ENCODE measurements around the gene SKP1. TPM values are rescaled to one million over a fixed set of nuclear protein-coding genes. Genes with fewer than 3 reads are reported as not detected.

The SKP1 gene
- total RNA-seq, 1 donor, result 349 TPM

- DNase-seq (ENCODE audit: low read depth), result no peak
- peak overlapping the region; percentile 71 for H3K4me3 ChIP-seq (ENCODE audit: low read depth, low read length)
- no peak for TF ChIP-seq CTCF (IDR thresholded peaks at IDR 0.05; ENCODE audit: insufficient read depth, low read length)
These were observed 61.6 kb downstream of the SKP1 start for GRCh38 chr5:134114886-134115805.

- peak; percentile 76 for DNase-seq (ENCODE audit: low read depth)
- TF ChIP-seq CTCF (IDR thresholded peaks at IDR 0.05; ENCODE audit: insufficient read depth, low read length), result no peak
- H3K4me3 ChIP-seq (ENCODE audit: low read depth, low read length), result peak within 1 kb of the TSS; percentile 71
These were observed 62.6 kb downstream of the SKP1 start, which contains the start of gene TCF7 for GRCh38 chr5:134113902-134114875. TCF7 (plus strand) TSS chr5:134114681; CDS start chr5:134114907, 226 bp downstream.

GRCh38 chr5:134113363-134113889 is 63.3 kb downstream of the SKP1 start:
- no peak for TF ChIP-seq CTCF (IDR thresholded peaks at IDR 0.05; ENCODE audit: insufficient read depth, low read length)
- no peak for DNase-seq (ENCODE audit: low read depth)
- H3K4me3 ChIP-seq (ENCODE audit: low read depth, low read length), result no peak overlapping the region

GRCh38 chr5:134112726-134113362 is 63.9 kb downstream of the SKP1 start:
- TF ChIP-seq CTCF (IDR thresholded peaks at IDR 0.05; ENCODE audit: insufficient read depth, low read length), result no peak
- no peak overlapping the region for H3K4me3 ChIP-seq (ENCODE audit: low read depth, low read length)
- DNase-seq (ENCODE audit: low read depth), result no peak

GRCh38 chr5:134111741-134112647 is 64.8 kb downstream of the SKP1 start:
- DNase-seq (ENCODE audit: low read depth), result peak; percentile 52
- H3K4me3 ChIP-seq (ENCODE audit: low read depth, low read length), result no peak overlapping the region
- TF ChIP-seq CTCF (IDR thresholded peaks at IDR 0.05; ENCODE audit: insufficient read depth, low read length), result no peak

Measured in fibroblast of the aortic adventitia (primary cell).